Thymus (tissue), 11 donors: ENCODE results near the gene NOXRED1. TPM values are rescaled to one million over a fixed set of nuclear protein-coding genes. Genes with fewer than 3 reads are reported as not detected.

ENCODE experiments used
- DNase-seq, 9 donors: peaks; one replicate each; pipeline ENCODE4 v3.0.0-alpha.2; 2013; ENCODE audit warnings: low spot score in 9 of 9, low read depth in 6 of 9, missing footprints in 1 of 9
- H3K27ac ChIP-seq, 2 donors: one replicate each; pipeline ENCODE4 v1.5.1; 2013; ENCODE audit warnings: control low read depth in 1 of 2, low read depth in 1 of 2, low read length in 1 of 2, mild to moderate bottlenecking in 1 of 2, moderate library complexity in 1 of 2
- H3K27me3 ChIP-seq, 2 donors: one replicate each; pipeline ENCODE4 v1.5.1; 2013; ENCODE audit warnings: low read length in 1 of 2; ENCODE audit not compliant: control insufficient read depth in 2 of 2, insufficient read depth in 1 of 2
- H3K36me3 ChIP-seq, 2 donors: one replicate each; pipeline ENCODE4 v1.5.1; 2013; ENCODE audit warnings: low read length in 1 of 2, mild to moderate bottlenecking in 1 of 2, moderate library complexity in 1 of 2; ENCODE audit not compliant: control insufficient read depth in 2 of 2, insufficient read depth in 2 of 2
- H3K4me1 ChIP-seq, 2 donors: one replicate each; pipeline ENCODE4 v1.5.1; 2013; ENCODE audit warnings: low read length in 2 of 2; ENCODE audit not compliant: control insufficient read depth in 2 of 2, insufficient read depth in 2 of 2
- H3K4me3 ChIP-seq, 2 donors: one replicate each; pipeline ENCODE4 v1.5.1; 2013; ENCODE audit warnings: low read length in 2 of 2, control low read depth in 1 of 2, mild to moderate bottlenecking in 1 of 2
- H3K9me3 ChIP-seq, 2 donors: one replicate each; pipeline ENCODE4 v1.5.1; 2013; ENCODE audit warnings: low read length in 1 of 2, mild to moderate bottlenecking in 1 of 2; ENCODE audit not compliant: control insufficient read depth in 2 of 2, insufficient read depth in 1 of 2
- WGBS: extraction: QIAGEN DNeasy Blood & Tissue Kit; methylation state at CpG from one replicate; pipeline ENCODE4 v1.1.7; 2013; 5-methylcytosine and 5-hydroxymethylcytosine counted together
- polyA plus RNA-seq: library from polyadenylated mRNA; stranded (reverse); fragments of 200-250 nt; gene quantifications from one replicate; pipeline ENCODE4 v1.2.3, GENCODE V29; 2013
- total RNA-seq: library from RNA; stranded (reverse); fragments of 120-200 nt; gene quantifications from one replicate; pipeline ENCODE4 v1.2.4, GENCODE V29; 2013
- donor health status: healthy.

NOXRED1 gene
- total and polyA plus RNA-seq, 2 donors: 0.19 to 1.6 TPM

DNA sequence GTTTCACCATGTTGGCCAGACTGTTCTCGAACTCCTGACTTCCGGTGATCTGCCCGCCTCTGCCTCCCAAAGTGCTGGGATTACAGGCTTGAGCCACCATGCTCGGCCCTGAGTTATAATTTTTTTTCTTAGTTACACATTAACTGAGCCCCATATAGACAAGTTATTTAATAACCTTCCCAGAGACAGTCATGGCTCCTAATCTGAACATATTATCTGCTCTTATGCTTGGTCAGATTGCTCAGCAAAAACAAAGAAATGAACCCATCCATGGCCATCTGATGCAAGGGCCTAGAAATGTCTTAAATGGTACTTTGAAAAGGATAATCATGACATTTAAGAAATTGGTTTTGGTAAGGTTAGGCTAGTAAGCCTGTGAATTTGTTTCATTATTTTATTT lies 33.1 kb downstream of the NOXRED1 start:
- Histone ChIP-seq H3K36me3 (no peaks in the 10 kb centered on the region), H3K4me3 (no peak overlapping the region), H3K27ac (no peak overlapping the region), H3K4me1 (no peaks in the 10 kb centered on the region), H3K27me3 (no peaks in the 10 kb centered on the region), H3K9me3 (no peaks in the 10 kb centered on the region)
- DNase-seq: no peak
- 98% methylated on average over 4 of the region's 4 CpGs for WGBS

DNA sequence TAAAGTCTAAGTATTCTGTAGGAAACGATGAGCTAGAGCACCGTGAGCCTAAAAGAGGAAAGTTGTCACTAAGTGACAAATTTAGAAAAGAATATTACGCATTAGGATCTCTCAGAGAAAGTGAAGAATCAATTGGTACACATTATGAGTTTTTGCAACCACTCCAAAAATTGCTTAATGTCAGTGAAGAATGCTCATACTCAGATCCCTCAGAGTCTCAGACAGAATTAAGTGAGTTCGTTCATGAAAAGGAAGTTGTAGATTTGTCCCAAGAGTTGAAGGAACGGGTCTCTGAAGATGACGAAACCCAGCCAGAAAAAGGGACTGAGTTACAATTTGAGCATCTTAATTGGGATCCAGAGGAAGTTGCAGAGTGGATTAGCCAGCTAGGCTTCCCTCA lies 44.6 kb downstream of the NOXRED1 start:
- H3K36me3 ChIP-seq: no peaks in the 10 kb centered on the region
- H3K9me3 ChIP-seq: no peaks in the 10 kb centered on the region
- H3K4me1 ChIP-seq: peaks cover 3 to 13% of the 10 kb centered on the region in 2 donors
- H3K27me3 ChIP-seq: no peaks in the 10 kb centered on the region
- no peak overlapping the region for H3K4me3 ChIP-seq
- no peak overlapping the region for H3K27ac ChIP-seq
- WGBS: 96% methylated on average over 6 of the region's 6 CpGs
- no peak for DNase-seq

- peaks cover 3 to 13% of the 10 kb centered on the region in 2 donors for H3K4me1 ChIP-seq
- peak overlapping the region in 1 of 2 donors; percentile 79 for H3K27ac ChIP-seq
- WGBS: 18% methylated on average over 10 of the region's 10 CpGs
- no peaks in the 10 kb centered on the region for H3K9me3 ChIP-seq
- peak overlapping the region; percentile 96 to 98 for H3K4me3 ChIP-seq
- no peaks in the 10 kb centered on the region for H3K36me3 ChIP-seq
- DNase-seq: no peak
- H3K27me3 ChIP-seq: no peaks in the 10 kb centered on the region
These were observed 45.9 kb downstream of the NOXRED1 start for GRCh38 chr14:77377502-77377844.

DNA sequence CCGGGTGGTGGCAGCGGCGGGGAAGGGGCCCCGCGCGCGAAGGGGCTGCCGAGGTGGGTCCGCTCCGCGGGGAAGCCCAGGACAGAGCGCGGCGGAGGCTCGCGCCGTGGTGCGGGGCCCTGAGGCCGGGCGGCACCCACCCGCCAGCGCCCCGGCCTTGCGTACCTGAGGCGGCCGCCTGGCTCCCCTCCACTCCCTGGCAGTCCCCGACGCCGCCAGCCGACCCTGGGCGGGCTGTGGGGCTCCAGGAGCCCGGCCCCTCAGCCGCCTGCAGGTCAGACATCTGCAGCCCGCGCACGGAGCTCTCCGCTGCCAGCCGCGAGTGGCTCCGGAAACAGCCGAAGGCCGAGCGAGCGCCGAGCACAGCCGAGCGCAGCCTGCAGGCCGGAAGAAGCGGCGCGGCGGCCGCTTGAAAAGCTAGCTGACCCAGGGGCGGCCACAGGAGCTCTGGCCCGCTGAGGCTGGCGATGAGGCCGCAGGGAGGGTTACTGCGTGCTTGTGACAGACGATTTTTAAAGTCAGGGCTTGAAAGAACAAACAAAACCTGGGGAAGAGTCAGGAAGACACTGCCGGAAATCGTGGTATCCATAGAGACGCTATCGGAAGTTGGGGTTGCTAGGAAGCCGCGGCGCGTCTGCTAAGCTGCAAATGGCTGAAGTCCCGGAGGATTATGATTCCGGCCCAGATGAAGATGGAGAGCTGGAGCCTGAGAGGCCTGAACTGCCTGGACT lies 46.4 kb downstream of the NOXRED1 start, which contains the start of the genes SAMD15 and TMED8:
Gene SAMD15, plus strand, starts transcription at position 609 of the 731 bp plus-strand sequence. Its CDS starts 40 bp downstream, at position 649.
Gene TMED8, minus strand, starts transcription at position 324 of the 731 bp plus-strand sequence. Its CDS starts 41 bp downstream, at position 283.
- peak; percentile 67 to 92 (median 83) for DNase-seq
- H3K27ac ChIP-seq: peak within 1 kb of the TSS; percentile 79 to 84
- WGBS: under 1% methylated on average over 69 of the region's 69 CpGs
- H3K27me3 ChIP-seq: no peaks in the 10 kb centered on the region
- no peaks in the 10 kb centered on the region for H3K9me3 ChIP-seq
- no peaks in the 10 kb centered on the region for H3K36me3 ChIP-seq
- peak within 1 kb of the TSS; percentile 96 to 98 for H3K4me3 ChIP-seq
- peaks cover 3 to 13% of the 10 kb centered on the region in 2 donors for H3K4me1 ChIP-seq

- Histone ChIP-seq H3K4me1 (peaks cover 3 to 13% of the 10 kb centered on the region in 2 donors), H3K27ac (peak overlapping the region; percentile 62 to 79), H3K27me3 (no peaks in the 10 kb centered on the region), H3K36me3 (no peaks in the 10 kb centered on the region), H3K4me3 (peak overlapping the region; percentile 96 to 98), H3K9me3 (no peaks in the 10 kb centered on the region)
- peak in 7 of 9 donors; percentile 8 to 46 (median 26) for DNase-seq
- 15% methylated on average over 24 of the region's 24 CpGs for WGBS
These were observed 47.2 kb downstream of the NOXRED1 start for GRCh38 chr14:77375973-77376770.

GRCh38 chr14:77375164-77375950 lies 48.0 kb downstream of the NOXRED1 start:
- no peak overlapping the region for H3K27ac ChIP-seq
- H3K9me3 ChIP-seq: no peaks in the 10 kb centered on the region
- WGBS: 50% methylated on average over 9 of the region's 9 CpGs
- DNase-seq: peak in 1 of 9 donors; percentile 25
- peak overlapping the region; percentile 96 to 98 for H3K4me3 ChIP-seq
- H3K36me3 ChIP-seq: no peaks in the 10 kb centered on the region
- H3K27me3 ChIP-seq: no peaks in the 10 kb centered on the region
- peaks cover 3 to 13% of the 10 kb centered on the region in 2 donors for H3K4me1 ChIP-seq

- 63% methylated on average over 4 of the region's 4 CpGs for WGBS
- peak in 1 of 9 donors; percentile 16 for DNase-seq
- Histone ChIP-seq H3K36me3 (no peaks in the 10 kb centered on the region), H3K9me3 (no peaks in the 10 kb centered on the region), H3K4me3 (no peak overlapping the region), H3K4me1 (peaks cover 6 to 20% of the 10 kb centered on the region in 2 donors), H3K27ac (peak overlapping the region in 1 of 2 donors; percentile 17), H3K27me3 (no peaks in the 10 kb centered on the region)
These were observed 51.0 kb downstream of the NOXRED1 start for GRCh38 chr14:77372304-77372841.

DNA sequence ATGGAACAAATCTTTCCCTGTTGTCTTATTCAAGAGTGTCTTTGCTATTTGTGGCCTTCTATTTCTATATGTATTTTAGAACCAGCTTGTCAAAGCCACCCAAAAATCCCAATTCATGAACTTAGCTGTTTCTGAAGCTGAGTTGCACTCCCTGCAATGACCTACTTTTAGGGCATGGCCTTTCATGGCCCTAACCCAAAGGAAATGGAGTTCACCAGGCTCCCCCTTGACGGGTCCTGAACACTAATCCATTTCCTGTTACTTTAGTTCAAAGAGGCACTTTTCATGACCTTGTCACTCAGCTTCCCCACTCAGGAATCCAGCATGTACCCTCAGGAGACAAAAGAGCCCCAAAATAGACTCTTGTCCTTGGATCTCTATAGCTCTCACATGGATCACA lies 54.0 kb downstream of the NOXRED1 start:
- Histone ChIP-seq H3K27ac (peak overlapping the region; percentile 2 to 44), H3K9me3 (no peaks in the 10 kb centered on the region), H3K4me3 (no peak overlapping the region), H3K4me1 (peaks cover 6 to 9% of the 10 kb centered on the region in 2 donors), H3K36me3 (no peaks in the 10 kb centered on the region), H3K27me3 (no peaks in the 10 kb centered on the region)
- WGBS: 4% methylated on average over 1 of the region's 1 CpG
- DNase-seq: peak in 5 of 9 donors; percentile 24 to 61 (median 33)
